IPS-18c (cell line): ENCODE data around the gene NBL1.
"Not testable (repeated sequence)": the region's sequence is repeated elsewhere in the genome, so short reads cannot be mapped to it uniquely, and the experiment has no call there.

Experiments
- H3K4me3 ChIP-seq: 2 replicates; pipeline ENCODE4 v1.7.0; 2013; ENCODE audit warnings: low read depth, mild to moderate bottlenecking, low read length, moderate library complexity; ENCODE audit not compliant: insufficient read depth
- H3K9me3 ChIP-seq: one replicate; pipeline ENCODE4 v1.6.1; 2013; ENCODE audit warnings: mild to moderate bottlenecking, low read length, moderate library complexity; ENCODE audit not compliant: control insufficient read depth, insufficient read depth

Gene NBL1

GRCh38 chr1:19618428-19618827 lies 25.7 kb upstream of the NBL1 start:
- H3K4me3 ChIP-seq = no peak overlapping the region
- H3K9me3 ChIP-seq = no peaks in the 10 kb centered on the region

GRCh38 chr1:19619697-19620384 lies 24.3 kb upstream of the NBL1 start:
- Histone ChIP-seq H3K9me3 (no peaks in the 10 kb centered on the region), H3K4me3 (no peak overlapping the region)

GRCh38 chr1:19620786-19621185 lies 23.3 kb upstream of the NBL1 start:
- Histone ChIP-seq H3K4me3 (no peak overlapping the region), H3K9me3 (no peaks in the 10 kb centered on the region)

GRCh38 chr1:19621274-19621950 lies 22.7 kb upstream of the NBL1 start:
- Histone ChIP-seq H3K9me3 (no peaks in the 10 kb centered on the region), H3K4me3 (no peak overlapping the region)

- Histone ChIP-seq H3K9me3 (no peaks in the 10 kb centered on the region), H3K4me3 (no peak overlapping the region)
These were observed 21.9 kb upstream of the NBL1 start for GRCh38 chr1:19622204-19622603.

- Histone ChIP-seq H3K4me3 (no peak overlapping the region), H3K9me3 (no peaks in the 10 kb centered on the region)
These were observed 20.6 kb upstream of the NBL1 start for GRCh38 chr1:19623523-19623922.

- Histone ChIP-seq H3K4me3 (no peak overlapping the region), H3K9me3 (no peaks in the 10 kb centered on the region)
These were observed 18.7 kb upstream of the NBL1 start for GRCh38 chr1:19625291-19625937.

- no peak overlapping the region for H3K4me3 ChIP-seq
- H3K9me3 ChIP-seq = no peaks in the 10 kb centered on the region
These were observed 15.2 kb upstream of the NBL1 start for GRCh38 chr1:19628879-19629278.

GRCh38 chr1:19629357-19629756 lies 14.8 kb upstream of the NBL1 start:
- Histone ChIP-seq H3K4me3 (no peak overlapping the region), H3K9me3 (no peaks in the 10 kb centered on the region)

- not testable (repeated sequence) for H3K4me3 ChIP-seq, H3K9me3 ChIP-seq
These were observed 13.9 kb upstream of the NBL1 start for GRCh38 chr1:19630192-19630591.

GRCh38 chr1:19630720-19631395 lies 13.3 kb upstream of the NBL1 start:
- no peak overlapping the region for H3K4me3 ChIP-seq
- H3K9me3 ChIP-seq = no peaks in the 10 kb centered on the region

- Histone ChIP-seq H3K4me3 (no peak overlapping the region), H3K9me3 (no peaks in the 10 kb centered on the region)
These were observed 11.9 kb upstream of the NBL1 start for GRCh38 chr1:19632211-19632610.

GRCh38 chr1:19633106-19633505 lies 11.0 kb upstream of the NBL1 start:
- no peak overlapping the region for H3K4me3 ChIP-seq
- no peaks in the 10 kb centered on the region for H3K9me3 ChIP-seq

- not testable (repeated sequence) for H3K4me3 ChIP-seq, H3K9me3 ChIP-seq
These were observed 9.0 kb upstream of the NBL1 start for GRCh38 chr1:19635064-19635463.

GRCh38 chr1:19635646-19636045 lies 8.5 kb upstream of the NBL1 start:
- no peak overlapping the region for H3K4me3 ChIP-seq
- H3K9me3 ChIP-seq = no peaks in the 10 kb centered on the region

GRCh38 chr1:19636065-19636464 lies 8.0 kb upstream of the NBL1 start:
- Histone ChIP-seq H3K9me3 (no peaks in the 10 kb centered on the region), H3K4me3 (no peak overlapping the region)

- H3K9me3 ChIP-seq, H3K4me3 ChIP-seq: not testable (repeated sequence)
These were observed 7.4 kb upstream of the NBL1 start for GRCh38 chr1:19636749-19637148.

- no peaks in the 10 kb centered on the region for H3K9me3 ChIP-seq
- no peak overlapping the region for H3K4me3 ChIP-seq
These were observed 6.5 kb upstream of the NBL1 start for GRCh38 chr1:19637606-19638005.
